CD1c-positive myeloid dendritic cell (primary cell): Measurements from ENCODE around the gene BAX.

Source experiments
- DNase-seq: peaks from one replicate; pipeline ENCODE4 v3.0.0-alpha.2; 2016; ENCODE audit errors: extremely low spot score

Gene BAX

GRCh38 chr19:48928164-48929025 lies 26.3 kb upstream of the BAX start:
- DNase-seq = no peak

- DNase-seq = peak; percentile 82
These were observed 21.2 kb upstream of the BAX start, which contains the start of gene DHDH for GRCh38 chr19:48933382-48933932. TSS of gene DHDH (plus strand) at chr19:48933699. CDS start at chr19:48933722, 23 bp downstream.

GRCh38 chr19:48934837-48935236 lies 19.8 kb upstream of the BAX start:
- no peak for DNase-seq

GRCh38 chr19:48935864-48936263 lies 18.8 kb upstream of the BAX start:
- no peak for DNase-seq

GRCh38 chr19:48938256-48938655 lies 16.4 kb upstream of the BAX start:
- DNase-seq = no peak

- DNase-seq = no peak
These were observed 13.8 kb upstream of the BAX start for GRCh38 chr19:48940902-48941301.

- no peak for DNase-seq
These were observed 11.6 kb upstream of the BAX start for GRCh38 chr19:48943081-48943480.

- no peak for DNase-seq
These were observed 9.3 kb upstream of the BAX start for GRCh38 chr19:48945415-48945814.

GRCh38 chr19:48945817-48946216 lies 8.9 kb upstream of the BAX start:
- no peak for DNase-seq

- no peak for DNase-seq
These were observed 8.0 kb upstream of the BAX start for GRCh38 chr19:48946463-48947257.

GRCh38 chr19:48947258-48947542 lies 7.5 kb upstream of the BAX start:
- DNase-seq = no peak

GRCh38 chr19:48950159-48950558 lies 4.5 kb upstream of the BAX start:
- peak; percentile 38 for DNase-seq

GRCh38 chr19:48950830-48951519 lies 3.7 kb upstream of the BAX start:
- no peak for DNase-seq

GRCh38 chr19:48953141-48953540 lies 1.5 kb upstream of the BAX start:
- peak; percentile 32 for DNase-seq

GRCh38 chr19:48953990-48954594 lies 583 bp upstream of the BAX start:
- no peak for DNase-seq

- DNase-seq = no peak
These were observed 758 bp downstream of the BAX start for GRCh38 chr19:48955308-48955958.

- DNase-seq = no peak
These were observed 3.3 kb downstream of the BAX start for GRCh38 chr19:48958006-48958405.

- DNase-seq = peak; percentile 62
These were observed 4.9 kb downstream of the BAX start for GRCh38 chr19:48959341-48960239.

GRCh38 chr19:48961051-48961649 lies 6.5 kb downstream of the BAX start:
- peak; percentile 38 for DNase-seq

- no peak for DNase-seq
These were observed 7.0 kb downstream of the BAX start for GRCh38 chr19:48961673-48962028.
